GM03348 (cell line): ENCODE measurements around the gene MRTO4.
"Not testable (repeated sequence)": the region's sequence is repeated elsewhere in the genome, so short reads cannot be mapped to it uniquely, and the experiment has no call there.

ENCODE experiments used
- DNase-seq: peaks from one replicate; pipeline ENCODE4 v3.0.0; 2012; ENCODE audit warnings: low spot score

The MRTO4 gene

DNA sequence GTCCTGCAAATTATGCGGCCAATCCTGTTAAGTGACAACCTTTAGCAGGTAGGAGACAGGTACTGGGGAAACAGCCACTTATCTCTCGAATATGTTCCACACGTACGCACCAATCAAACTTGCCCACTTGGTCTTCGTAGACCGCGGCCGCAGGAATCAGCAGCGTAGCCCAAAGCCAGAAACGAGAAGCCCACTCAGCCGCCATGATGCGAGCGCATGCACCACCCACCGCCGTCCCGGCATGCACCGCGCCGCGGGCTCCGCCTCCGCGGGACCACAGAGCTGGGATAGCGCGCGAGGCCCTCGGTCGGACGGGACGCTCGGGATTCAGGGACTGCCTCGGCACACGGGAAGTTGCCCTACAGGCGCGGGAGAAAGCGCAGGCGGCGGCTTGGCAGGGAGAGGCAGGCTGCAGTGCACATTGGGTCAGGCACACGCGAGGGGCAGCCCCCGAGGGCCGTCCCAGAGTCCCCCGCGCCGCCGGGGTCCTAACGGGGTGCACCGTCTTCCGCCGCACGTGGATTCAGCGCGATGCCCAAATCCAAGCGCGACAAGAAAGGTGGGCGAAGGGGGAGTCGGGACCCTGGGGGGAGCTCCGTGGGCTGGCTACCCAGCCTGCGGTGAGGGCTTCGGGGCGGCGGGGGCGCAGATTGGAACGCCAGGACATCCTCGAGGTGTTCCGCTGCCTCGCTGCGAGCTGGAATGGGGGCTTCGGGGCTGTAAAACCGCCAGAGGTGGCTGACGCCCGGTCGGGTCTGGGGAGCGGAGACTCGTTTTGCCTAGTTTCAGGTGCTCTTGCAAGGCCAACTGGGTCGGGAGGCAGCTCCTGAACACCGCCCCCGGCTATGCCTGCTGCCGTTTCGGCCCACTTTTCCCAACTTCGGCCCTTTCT is at the start of gene MRTO4, which contains the start of gene EMC1:
Gene MRTO4 (plus strand): TSS at position 501 of the 892 bp plus-strand sequence. CDS start 31 bp downstream, at position 532.
Gene EMC1 (minus strand): TSS at position 220 of the 892 bp plus-strand sequence. CDS start 15 bp downstream, at position 205.
- DNase-seq = peak; percentile 96

DNA sequence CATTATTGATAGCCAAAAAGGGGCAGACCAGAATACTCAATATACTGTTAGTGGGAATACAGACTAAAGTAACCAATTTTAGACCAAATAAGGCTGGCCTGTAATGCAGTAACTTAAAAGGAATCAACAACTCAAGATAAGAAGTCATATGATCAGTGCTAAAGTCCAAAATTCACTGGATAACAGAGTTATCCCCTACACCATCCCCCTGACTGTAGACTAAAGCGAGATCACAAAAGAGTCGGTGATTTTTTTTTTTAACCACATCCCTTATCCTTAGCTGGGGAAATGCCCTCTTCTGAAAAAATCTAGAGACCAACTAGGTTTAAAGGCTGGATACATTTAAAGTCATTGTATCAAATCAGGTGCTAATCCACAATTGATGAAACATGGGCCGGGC is 49.2 kb upstream of the MRTO4 start:
- no peak for DNase-seq

DNA sequence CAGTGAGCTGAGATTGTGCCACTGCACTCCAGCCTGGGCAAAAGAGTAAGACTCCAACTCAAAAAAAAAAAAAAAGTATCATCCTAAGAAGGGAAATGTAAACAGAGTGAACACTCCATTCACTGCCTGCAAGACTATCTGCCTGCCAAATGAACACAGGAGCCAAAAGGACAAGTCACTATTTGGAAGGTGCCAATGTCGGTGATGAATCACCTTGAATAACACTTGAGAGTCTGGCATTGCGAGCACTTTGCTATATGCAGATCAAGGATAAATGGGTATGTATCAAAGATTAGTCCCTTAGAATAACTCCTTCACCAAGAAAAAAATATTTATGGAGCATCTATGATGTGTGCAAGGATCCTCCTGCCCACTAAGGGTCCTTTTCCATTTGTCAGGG is 48.2 kb upstream of the MRTO4 start:
- peak; percentile 65 for DNase-seq

DNA sequence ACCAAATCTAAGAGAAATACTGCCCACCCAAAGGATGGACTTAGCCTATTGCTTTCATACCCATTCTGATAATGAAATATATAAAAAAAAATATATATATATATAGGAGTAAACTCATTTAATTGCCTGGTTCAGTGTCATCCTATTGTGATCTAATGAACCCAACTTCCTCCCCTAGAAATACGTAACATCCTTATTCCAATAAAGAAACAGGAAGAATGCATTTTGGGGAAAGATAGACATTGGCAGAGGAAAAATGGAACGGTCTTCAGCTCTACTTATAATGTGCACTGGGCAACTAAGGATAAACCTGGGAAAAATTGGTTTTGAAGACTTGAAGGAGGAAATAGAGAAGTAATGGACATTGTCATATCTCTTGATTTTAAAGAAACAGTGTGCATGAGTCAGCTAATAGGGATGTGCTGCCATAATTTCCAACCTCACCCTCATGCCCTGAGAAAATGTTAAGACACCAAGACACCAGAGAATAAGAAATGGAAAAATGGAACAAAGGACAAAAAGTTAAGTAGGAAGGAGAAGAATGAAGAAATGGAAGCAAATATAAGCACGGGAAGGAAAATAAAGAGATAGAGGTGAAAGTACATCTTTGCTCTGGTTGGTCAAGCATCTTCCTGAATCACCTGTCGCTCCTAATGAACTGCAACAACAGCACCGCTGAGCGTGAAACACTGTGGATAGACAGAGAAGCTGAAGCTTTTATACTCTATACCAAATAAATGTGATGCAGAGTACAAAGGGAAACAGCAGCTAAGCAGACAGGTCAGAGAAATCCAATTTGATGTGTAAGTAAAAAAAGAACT is 46.9 kb upstream of the MRTO4 start:
- DNase-seq = no peak

DNA sequence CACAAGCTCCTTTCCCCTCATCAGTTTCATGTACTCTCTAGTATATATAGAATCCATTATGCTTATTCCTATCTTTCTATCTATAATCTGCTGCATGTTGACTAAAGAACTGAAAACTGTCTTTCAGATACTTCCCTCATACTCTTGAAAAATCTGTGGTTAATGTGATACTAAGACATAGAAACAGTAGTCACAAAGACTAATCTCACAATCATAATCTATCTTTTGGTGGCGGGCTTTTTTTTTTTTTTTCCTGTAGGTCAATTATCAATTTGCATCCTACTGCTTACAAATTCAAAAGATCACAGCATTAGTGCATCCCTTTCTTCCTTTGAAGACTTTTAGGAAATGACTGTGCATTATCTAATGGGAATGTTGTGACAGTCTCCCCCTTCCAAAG is 46.2 kb upstream of the MRTO4 start:
- no peak for DNase-seq

DNA sequence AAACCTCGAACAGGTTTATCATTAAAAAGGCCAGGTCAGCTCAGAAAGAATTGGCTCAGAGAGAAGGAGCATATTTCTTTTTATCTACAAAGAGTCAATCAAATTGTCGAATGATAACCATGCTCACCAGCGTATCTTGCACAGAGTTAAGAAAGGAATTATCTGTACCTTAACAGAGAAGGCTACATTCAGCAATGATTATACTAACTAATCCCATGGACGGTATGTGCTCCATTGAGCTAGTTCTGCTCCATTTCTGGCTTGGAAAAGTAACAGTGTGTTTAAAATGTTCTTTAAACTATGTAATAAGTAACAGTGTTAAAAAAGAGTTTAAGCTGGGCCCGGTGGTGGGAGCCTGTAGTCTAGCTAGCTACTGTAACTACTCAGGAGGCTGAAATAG is 45.8 kb upstream of the MRTO4 start:
- no peak for DNase-seq

DNA sequence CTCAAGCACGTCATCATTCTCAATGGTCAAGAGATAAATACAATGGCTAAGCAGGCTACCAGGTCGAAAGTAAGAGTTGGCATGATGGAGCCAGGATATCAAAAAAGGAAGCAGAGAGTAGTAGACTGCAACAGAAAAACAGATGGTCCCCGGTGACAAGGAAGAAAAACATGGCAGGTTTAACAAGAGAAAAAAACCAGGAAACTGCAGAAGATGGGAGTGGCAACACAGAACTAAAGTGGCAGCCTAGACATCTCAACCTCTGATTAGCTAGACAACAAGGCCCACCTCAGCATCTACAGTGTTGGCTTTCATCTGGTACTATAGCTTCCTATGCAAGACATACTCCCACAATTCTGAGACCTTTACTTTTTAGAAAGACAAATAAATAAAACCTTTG is 44.7 kb upstream of the MRTO4 start:
- no peak for DNase-seq

DNA sequence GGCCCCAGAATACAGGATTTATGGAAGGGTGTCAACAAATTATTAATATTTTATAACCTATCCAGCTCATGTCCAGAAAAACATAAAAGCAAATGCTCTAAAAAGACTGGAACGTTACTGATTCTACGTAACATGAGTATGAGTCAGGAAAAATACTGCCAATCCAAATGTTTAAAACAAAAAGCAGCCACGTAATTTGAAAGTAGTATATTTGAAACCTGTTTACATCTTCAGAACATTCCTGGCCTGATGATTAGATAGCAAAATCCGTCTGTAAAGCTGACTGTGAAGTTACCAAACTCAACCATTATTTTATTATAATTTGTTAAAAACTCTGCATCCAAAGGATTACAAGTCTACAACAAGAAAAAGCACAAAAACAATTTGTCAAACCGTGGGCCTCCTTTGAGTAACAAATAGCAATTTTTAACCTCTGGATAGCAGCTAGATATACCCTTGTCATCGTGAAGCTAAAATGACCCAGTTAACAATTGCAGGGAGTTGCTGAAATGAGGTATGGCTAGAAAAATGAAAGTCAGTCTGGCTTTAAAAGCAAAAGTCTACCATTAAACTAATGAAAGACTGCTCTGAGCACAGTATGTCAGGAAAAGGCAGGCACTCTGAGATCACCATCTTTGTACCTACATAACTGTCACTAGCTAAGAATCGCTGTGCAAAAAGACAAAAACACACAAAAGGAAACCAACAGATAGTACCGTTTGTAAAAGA is 42.7 kb upstream of the MRTO4 start:
- DNase-seq = peak; percentile 52

DNA sequence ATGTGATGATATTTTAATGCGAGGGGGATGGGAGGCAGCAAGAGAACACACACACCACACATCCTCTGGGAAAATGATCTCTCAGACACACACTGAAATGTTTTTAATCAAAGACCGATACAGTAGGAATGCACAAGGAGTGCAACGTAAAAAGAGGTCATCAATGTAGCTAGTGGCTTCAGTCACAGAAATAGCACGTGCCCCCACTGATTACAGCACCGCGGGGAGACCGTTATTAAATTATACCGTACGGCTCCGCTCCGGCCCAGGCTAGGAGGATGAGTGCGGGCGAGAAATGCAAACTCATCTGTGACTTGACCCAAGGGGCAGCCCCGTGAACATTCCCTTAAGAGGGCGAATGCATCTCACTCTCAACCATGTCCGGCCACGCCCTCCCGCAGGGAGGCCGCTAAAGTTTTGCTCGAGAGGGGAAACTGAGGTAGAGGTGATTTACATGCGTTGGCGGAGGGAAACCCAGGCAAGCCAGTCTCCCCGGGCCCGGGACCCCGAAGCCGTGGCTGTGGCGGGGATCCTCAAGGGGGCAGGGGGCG is 42.1 kb upstream of the MRTO4 start:
- peak; percentile 65 for DNase-seq

DNA sequence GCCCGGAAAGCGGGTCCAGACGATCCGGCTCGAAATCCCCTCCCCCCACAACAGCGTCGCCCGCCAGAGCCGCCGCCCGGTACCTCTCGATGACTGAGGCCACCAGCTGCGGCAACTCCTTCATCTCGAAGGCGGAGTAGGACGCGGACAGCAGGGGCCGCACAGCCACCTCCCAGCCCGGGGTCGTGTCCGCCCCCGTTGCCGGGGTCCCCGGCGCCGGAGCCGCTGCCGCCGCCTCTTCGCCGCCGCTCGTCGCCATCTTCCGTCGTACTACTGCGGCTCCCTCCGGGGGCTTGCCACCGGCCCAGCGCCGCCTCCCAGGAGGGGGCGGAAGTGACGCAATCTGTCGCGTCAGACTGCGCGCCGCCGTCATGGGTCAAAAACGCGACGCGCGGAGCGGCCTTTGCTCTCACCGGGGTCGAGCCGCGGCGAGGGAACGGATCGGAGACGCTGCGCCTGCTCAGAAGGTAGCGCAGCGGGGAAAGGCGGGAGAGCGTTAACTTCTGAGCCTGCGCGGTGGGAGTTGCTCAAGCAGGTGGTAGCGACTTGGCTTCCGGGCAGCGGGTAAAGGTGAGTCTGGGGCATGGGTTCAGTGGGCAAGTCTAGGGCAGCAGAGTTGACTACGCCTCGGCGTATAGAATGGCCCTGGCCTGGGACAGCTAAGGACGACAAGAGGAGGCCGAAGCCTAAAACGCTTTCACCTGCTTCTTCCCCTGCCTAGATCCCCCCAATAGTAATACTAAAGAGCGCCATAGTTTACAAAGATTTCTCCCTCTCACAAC is 41.4 kb upstream of the MRTO4 start, which contains the start of gene UBR4:
Gene UBR4 (minus strand): TSS at position 277 of the 782 bp plus-strand sequence. CDS start 18 bp downstream, at position 259.
- peak; percentile 97 for DNase-seq

DNA sequence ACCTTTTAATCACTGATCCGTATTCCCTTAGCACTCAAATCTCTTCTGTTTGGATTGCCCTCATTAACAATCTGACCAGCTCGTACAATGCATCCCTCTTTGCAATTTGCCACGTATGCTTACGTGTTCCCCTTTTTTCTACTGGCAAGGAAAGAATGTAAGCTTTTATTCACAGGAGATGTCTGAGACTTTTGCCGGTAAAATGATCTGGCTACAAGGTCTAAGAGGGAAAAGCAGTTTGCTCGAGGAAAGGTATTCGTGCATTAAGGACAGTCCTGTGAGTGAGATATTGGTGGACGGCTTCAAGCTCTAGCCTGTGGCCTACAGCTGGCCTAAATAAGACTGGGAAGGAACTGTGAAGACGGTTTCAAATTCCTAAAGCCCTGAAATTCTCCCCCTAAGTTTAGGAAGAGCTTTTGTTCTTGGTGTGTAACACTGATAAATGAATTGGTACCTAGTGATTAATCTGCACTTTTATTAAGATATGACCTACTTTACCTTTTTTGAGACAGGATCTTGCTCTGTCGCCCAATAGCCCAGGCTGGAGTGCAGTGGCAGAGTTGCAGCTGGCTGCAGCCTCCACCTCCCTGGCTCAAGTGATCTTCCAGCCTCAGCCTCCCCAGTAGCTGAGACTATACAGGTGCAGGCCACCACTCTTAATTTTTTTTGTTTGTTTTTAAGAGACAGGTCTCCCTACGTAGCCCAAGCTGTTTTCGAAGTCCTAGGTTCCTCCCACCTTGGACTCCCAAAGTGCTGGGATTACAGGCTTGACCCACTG is 40.6 kb upstream of the MRTO4 start:
- no peak for DNase-seq

DNA sequence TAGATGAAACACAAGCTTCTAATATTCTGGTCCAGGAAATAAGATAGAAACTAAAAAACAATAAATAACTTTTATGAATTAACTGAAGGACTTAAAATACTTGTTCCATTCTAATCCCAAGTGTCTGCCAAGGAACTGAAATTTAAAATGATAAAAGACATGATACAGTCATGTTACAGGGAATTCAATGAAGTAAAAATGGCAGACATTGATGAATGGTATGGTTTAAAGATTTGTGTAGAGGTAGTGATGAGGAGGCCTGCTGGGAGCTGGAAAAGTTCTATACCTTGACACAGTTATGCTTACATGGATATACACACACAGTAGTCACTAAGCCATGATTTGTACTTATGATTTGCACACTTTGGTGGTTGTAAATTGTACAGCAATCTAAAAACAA is 39.4 kb upstream of the MRTO4 start:
- no peak for DNase-seq

DNA sequence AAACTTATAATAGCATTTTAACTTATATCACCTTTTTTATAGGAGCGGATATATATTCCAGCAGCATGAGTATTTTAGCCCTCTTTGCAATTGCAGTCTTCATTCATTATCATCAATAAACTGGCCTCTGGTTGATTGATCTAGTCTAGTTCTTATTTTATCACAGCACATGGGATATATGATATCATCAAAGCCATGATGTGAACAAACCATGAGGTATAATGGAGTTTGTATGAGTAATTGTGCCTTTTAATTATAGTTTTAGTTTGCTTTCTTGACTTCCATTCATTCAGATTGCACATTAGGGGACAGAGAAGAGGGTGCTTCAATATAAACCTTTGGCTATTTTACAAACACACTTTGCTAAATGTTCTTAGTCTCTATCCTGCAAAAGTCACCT is 38.0 kb upstream of the MRTO4 start:
- no peak for DNase-seq

DNA sequence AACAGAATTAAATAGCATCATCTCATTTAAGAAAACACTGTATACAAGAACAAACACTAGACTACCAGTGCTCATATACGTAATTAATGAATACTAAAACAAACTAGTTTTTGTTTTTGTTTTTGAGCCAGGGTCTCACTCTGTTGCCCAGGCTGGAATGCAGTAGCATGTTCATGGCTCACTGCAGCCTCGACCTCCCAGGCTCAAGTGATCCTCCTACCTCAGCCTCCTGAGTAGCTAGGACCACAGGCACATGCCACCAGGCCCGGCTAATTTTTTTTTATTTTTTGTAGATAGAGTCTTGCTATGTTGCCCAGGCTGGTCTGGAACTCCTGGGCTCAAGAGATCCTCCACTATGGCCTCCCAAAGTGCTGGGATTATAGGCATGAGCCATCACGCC is 35.0 kb upstream of the MRTO4 start:
- DNase-seq = not testable (repeated sequence)

DNA sequence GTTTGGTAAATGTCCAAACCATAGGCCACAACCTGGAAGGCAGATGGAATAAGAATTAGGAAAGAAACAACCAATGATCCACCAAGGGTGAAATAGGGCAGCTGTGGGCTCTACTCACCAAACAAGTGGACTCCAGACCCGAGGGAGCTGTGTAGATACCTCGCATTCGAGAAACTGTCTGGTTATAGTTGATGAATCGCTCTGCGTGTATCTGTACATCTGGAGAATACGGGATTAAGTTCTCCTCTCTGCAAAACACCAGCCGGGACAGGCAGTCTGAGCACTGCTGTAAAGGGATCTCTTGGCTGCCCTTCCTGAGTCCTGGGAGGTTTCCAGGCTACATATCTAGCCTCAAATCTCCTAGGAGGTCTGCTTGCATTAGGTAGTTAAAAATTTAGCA is 32.2 kb upstream of the MRTO4 start:
- no peak for DNase-seq

DNA sequence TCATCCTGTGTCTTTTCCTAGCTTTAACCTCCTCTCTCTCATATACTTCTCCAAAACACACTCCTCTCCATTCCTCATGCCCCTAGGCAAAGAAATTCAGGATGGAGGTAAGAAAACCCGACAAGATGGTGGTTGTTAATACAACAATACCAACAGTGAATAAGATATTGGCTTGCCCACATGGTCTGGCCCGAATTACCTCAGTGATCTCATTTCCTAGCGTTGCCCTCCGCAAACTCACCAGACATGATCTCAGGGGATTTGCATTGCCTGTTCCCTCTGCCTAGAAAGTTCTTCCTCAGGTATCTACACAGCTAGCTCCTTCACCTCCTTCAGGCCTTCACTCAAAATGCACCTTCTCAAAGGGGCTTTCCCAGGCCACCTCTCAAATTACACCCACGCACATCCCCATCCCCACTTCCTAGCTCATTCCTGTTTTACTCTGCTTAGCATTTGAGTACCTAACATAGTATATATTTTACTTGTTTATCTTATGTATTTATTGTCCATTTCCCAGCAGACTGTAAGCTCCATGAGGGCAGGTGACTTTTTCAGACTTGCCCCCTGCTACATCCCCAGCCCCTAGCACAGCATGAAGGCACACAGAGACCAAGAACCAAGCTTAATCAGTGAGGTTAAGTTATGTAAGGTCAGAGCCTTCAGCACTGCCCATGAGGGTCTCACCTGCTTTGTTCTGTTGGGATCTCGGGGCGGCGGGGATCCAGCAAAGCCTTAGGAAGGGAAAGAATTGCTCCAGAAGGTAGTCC is 31.3 kb upstream of the MRTO4 start:
- no peak for DNase-seq

DNA sequence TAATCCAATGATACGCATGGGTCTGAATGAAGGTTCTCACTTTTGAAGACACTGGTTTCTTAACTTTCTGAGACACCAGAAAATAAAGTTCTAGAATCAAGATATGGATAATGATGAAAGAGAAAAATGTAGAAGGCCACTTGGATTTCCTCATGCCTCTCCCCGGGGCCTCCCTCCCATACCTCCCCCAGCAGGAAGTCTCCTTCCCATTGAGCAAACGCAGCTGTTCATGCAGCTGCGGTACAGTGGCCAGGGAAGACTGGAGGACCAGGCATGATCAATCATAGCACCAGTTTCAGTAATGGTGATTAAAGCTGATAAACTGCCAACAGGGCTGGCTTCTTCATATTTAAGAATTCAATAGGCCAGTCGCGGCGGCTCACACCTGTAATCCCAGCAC is 30.6 kb upstream of the MRTO4 start:
- DNase-seq = no peak

DNA sequence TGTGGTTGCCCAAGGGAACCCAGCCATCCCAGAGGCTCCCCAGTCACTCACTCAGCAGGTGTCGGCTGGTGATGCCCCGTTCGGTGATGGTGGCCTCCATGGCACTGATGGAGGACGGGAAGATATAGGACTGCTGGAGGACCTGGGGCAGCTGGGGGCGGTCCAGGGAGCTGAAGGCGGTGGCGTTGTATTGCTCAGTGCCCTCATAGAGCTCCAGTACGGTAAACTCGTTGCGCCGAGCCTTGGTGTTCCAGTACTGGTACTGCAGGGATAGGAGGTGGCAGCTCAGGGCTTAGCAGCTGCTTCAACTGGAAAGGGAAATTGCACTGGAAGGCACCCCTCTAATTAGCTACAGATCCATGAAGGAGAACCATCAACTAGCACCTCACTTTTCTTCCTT is 29.0 kb upstream of the MRTO4 start:
- no peak for DNase-seq
